Rectal smooth muscle tissue (tissue), 1 donor: ENCODE results near the gene STRN3.
"Not testable (repeated sequence)": the region's sequence is repeated elsewhere in the genome, so short reads cannot be mapped to it uniquely, and the experiment has no call there.

Experiments used
- H3K27ac ChIP-seq: one replicate; pipeline ENCODE4 v1.7.0; 2013; ENCODE audit warnings: low read depth, low read length, inconsistent platforms
- H3K27me3 ChIP-seq: one replicate; pipeline ENCODE4 v1.7.0; 2013; ENCODE audit warnings: low read length; ENCODE audit not compliant: control insufficient read depth, insufficient read depth
- H3K36me3 ChIP-seq: one replicate; pipeline ENCODE4 v1.7.0; 2013; ENCODE audit warnings: low read length; ENCODE audit not compliant: control insufficient read depth, insufficient read depth
- H3K4me1 ChIP-seq: one replicate; pipeline ENCODE4 v1.7.0; 2013; ENCODE audit warnings: low read length; ENCODE audit not compliant: control insufficient read depth, insufficient read depth
- H3K4me3 ChIP-seq: one replicate; pipeline ENCODE4 v1.7.0; 2013; ENCODE audit warnings: low read length
- H3K9ac ChIP-seq: one replicate; pipeline ENCODE4 v1.7.0; 2013; ENCODE audit warnings: low read length

Gene STRN3, protein sequence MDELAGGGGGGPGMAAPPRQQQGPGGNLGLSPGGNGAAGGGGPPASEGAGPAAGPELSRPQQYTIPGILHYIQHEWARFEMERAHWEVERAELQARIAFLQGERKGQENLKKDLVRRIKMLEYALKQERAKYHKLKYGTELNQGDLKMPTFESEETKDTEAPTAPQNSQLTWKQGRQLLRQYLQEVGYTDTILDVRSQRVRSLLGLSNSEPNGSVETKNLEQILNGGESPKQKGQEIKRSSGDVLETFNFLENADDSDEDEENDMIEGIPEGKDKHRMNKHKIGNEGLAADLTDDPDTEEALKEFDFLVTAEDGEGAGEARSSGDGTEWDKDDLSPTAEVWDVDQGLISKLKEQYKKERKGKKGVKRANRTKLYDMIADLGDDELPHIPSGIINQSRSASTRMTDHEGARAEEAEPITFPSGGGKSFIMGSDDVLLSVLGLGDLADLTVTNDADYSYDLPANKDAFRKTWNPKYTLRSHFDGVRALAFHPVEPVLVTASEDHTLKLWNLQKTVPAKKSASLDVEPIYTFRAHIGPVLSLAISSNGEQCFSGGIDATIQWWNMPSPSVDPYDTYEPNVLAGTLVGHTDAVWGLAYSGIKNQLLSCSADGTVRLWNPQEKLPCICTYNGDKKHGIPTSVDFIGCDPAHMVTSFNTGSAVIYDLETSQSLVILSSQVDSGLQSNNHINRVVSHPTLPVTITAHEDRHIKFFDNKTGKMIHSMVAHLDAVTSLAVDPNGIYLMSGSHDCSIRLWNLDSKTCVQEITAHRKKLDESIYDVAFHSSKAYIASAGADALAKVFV

DNA sequence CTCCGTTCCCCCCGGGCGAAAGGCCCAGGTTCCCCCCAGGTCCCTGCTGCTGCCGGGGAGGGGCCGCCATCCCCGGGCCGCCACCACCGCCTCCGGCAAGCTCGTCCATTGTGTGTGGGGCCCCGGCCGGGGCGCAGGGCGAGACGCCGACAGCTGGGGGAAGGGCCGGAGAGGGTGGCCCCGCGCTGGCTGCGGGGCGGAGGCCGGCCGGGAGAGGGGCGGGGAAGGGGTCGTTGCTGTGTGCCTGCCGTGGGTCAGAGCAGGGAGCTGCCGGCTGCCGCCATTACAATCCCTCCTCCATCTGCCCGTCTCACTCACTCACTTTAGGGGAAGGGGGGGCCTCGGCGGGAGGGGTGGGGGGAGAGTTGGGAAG is at the start of gene STRN3:
TSS of gene STRN3 (minus strand) at position 303 of the 373 bp plus-strand sequence. CDS start at position 109, 194 bp downstream.
- Histone ChIP-seq H3K9ac (peak within 1 kb of the TSS; percentile 88), H3K4me1 (peaks cover 7% of the 10 kb centered on the region), H3K27me3 (no peaks in the 10 kb centered on the region), H3K4me3 (peak within 1 kb of the TSS; percentile 73), H3K36me3 (no peaks in the 10 kb centered on the region), H3K27ac (peak within 1 kb of the TSS; percentile 98)

DNA sequence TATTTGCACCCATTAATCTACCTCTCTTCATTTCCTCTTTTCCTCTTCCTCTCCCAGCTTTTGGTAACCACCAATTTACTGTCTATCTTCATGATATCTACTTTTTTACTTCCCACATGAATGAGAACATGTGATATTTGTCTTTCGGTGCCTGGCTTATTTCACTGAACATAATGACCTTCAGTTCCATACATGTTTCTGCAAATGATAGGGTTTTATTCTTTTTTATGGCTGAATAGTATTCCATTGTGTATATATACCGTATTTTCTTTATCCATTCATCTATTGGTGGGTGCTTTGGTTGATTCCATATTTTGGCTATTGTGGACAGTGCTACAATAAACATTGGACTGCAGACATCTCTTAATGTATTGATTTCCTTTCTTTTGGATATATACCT is 49.0 kb upstream of the STRN3 start:
- H3K4me3 ChIP-seq = no peak overlapping the region
- H3K4me1 ChIP-seq = no peaks in the 10 kb centered on the region
- H3K27ac ChIP-seq = no peak overlapping the region
- no peak overlapping the region for H3K9ac ChIP-seq
- H3K27me3 ChIP-seq = no peaks in the 10 kb centered on the region
- no peaks in the 10 kb centered on the region for H3K36me3 ChIP-seq

DNA sequence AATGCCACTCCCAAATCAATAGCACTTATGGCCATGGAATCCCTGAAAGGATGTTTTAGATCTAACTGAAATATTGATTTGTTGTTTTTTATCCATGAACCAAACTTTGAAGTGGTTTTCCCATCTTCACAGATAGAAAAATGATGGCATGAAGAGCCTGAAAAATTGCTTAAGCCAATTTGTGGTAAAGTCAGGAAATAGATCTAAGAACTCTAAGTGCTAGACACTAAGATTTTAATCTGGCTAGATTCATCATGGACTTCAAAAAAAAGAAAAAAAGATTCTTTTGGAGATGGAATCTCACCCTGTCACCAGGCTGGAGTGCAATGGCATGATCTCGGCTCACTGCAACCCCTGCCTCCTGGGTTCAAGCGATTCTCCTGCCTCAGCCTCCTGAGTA is 45.0 kb upstream of the STRN3 start:
- no peak overlapping the region for H3K27ac ChIP-seq
- no peaks in the 10 kb centered on the region for H3K36me3 ChIP-seq
- no peak overlapping the region for H3K9ac ChIP-seq
- H3K27me3 ChIP-seq = no peaks in the 10 kb centered on the region
- no peak overlapping the region for H3K4me3 ChIP-seq
- no peaks in the 10 kb centered on the region for H3K4me1 ChIP-seq

DNA sequence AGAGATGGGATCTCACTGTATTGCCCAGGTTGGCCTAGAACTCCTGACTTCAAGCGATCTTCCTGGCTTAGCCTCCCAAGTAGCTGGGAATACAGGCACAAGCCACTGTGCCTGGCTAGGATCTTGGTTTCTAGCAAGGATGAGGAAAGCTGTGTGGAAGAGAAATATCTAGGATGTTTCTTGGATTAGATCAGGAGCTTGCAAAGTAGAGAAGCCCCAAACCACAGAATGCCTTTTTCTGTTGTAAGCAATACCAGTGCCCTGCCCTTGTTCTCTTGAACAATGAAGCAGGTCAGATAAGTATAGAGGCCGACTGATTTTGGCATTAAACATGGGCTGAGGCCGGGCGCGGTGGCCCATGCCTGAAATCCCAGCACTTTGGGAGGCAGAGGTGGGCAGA is 44.3 kb upstream of the STRN3 start:
- Histone ChIP-seq H3K27me3 (no peaks in the 10 kb centered on the region), H3K9ac (no peak overlapping the region), H3K36me3 (no peaks in the 10 kb centered on the region), H3K4me3 (no peak overlapping the region), H3K4me1 (no peaks in the 10 kb centered on the region), H3K27ac (no peak overlapping the region)

DNA sequence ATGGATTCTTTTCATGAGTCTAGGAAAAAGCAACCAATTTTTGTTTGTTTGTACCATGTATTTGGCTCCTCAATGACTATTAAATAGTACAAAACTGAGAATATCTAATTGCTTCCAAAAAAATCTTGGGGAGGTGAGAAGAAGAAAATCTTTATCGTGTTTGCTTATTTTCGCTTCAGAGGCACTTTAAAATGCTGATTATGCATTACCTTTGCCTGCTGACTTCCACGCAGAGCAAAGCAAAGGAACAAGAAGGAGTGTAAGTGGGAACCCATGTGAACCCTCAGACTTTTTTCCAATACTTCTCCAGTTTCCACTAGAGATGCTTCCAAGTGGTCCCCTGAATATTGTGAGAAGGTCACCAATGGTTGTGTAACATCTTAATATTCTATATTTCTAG is 43.2 kb upstream of the STRN3 start:
- no peak overlapping the region for H3K4me3 ChIP-seq
- no peaks in the 10 kb centered on the region for H3K27me3 ChIP-seq
- no peaks in the 10 kb centered on the region for H3K36me3 ChIP-seq
- H3K27ac ChIP-seq = no peak overlapping the region
- no peaks in the 10 kb centered on the region for H3K4me1 ChIP-seq
- H3K9ac ChIP-seq = no peak overlapping the region

DNA sequence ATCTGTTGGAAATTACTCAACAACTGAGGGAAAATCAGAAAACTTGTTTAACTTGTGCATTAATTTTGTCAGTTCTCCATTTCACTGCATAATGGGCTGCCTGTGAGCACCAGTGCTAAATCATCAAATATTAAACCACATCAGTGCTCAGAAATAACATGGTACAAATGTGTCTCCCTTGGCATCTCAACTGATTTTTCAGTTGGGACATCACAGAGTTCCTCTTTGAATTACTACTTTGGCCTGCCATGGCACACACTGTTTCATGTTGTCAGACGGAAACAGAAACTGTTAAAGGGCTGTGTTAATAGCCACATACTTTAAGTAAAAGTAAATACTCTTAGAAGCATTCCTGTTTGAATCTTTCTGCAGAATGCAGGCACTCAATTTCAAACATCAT is 42.1 kb upstream of the STRN3 start:
- H3K36me3 ChIP-seq = no peaks in the 10 kb centered on the region
- H3K9ac ChIP-seq = no peak overlapping the region
- H3K27ac ChIP-seq = no peak overlapping the region
- no peaks in the 10 kb centered on the region for H3K27me3 ChIP-seq
- H3K4me3 ChIP-seq = no peak overlapping the region
- H3K4me1 ChIP-seq = no peaks in the 10 kb centered on the region

DNA sequence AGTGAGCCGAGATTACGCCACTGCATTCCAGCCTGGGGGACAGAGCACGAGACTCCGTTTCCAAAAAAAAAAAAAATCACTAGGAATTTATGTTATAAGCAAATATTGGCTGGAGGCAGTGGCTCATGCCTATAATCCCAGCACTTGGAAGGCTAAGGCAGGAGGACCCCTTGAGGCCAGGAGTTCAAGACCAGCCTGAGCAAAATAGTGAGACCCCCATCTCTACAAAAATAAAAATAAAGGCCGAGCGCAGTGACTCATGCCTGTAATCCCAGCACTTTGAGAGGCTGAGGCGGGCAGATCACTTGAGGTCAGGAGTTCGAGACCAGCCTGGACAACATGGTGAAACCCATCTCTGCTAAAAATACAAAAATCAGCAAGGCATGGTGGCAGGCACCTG is 36.7 kb upstream of the STRN3 start:
- not testable (repeated sequence) for H3K4me1 ChIP-seq, H3K36me3 ChIP-seq, H3K4me3 ChIP-seq, H3K9ac ChIP-seq, H3K27ac ChIP-seq, H3K27me3 ChIP-seq

DNA sequence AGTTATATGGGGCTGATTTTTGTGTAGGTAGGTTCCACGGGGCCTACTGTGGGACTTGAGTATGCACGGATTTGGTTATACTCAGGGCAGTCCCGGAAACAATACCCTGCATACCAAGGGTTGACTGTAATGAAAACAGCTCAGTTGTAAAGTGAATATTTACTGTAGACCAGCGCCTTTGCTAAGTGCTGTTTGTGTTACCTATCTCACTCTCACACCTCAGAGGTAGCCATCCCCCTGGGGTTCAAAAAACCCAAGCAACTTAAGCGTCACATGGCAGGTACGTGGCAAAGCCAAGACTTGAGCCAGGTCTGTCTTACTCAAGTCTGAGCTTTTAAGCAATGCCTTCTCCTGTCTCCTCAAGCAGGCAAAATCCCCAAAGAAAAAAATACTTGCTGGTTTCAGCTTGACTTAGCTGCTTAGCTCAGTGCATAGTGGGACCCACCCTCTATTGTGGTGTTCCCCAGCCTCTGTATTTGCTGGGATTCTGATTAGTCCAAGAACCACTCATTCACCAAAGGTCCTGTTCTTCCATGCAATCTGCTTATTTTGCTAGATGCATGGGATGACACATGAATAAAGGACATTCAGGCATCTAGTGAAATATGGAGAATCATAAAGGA is 34.2 kb upstream of the STRN3 start:
- no peak overlapping the region for H3K27ac ChIP-seq
- no peak overlapping the region for H3K9ac ChIP-seq
- H3K4me3 ChIP-seq = no peak overlapping the region
- H3K36me3 ChIP-seq = no peaks in the 10 kb centered on the region
- no peaks in the 10 kb centered on the region for H3K4me1 ChIP-seq
- no peaks in the 10 kb centered on the region for H3K27me3 ChIP-seq

DNA sequence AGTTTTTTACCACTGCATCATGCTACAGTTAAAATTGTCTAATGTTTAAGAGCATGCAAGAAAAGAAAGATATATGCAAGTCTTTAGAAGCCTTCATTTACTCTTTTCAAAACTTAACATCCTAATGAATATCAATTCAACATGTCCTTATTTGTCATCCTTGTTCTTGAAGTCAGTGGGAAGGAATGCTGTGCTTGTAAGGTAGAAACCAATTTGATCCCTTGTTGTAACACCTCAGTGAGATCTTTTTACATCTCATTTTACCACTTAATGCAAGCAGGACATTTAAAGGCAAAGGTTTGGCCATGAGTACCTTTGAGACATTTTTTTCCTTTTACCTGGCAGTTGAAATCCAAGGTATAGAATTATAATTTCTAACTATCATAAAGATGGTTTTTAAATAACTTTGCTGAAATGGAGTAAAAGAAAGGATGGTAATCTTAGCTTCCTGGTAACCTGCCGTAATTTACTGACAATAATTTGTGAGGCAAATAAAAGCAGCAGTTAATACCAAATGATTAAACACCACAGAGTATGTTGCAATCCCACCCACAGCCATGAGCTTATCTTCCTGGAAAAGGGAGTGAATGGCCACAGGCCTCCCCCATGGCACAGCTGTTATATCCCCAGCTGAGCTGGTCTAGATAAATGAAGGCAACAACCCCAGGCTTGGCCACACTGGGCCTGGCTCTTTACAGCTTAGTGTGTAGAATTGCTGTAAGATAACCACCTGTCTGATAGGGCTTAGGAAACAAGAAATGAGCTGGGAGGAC is 33.2 kb upstream of the STRN3 start:
- Histone ChIP-seq H3K27ac (no peak overlapping the region), H3K9ac (no peak overlapping the region), H3K36me3 (no peaks in the 10 kb centered on the region)

DNA sequence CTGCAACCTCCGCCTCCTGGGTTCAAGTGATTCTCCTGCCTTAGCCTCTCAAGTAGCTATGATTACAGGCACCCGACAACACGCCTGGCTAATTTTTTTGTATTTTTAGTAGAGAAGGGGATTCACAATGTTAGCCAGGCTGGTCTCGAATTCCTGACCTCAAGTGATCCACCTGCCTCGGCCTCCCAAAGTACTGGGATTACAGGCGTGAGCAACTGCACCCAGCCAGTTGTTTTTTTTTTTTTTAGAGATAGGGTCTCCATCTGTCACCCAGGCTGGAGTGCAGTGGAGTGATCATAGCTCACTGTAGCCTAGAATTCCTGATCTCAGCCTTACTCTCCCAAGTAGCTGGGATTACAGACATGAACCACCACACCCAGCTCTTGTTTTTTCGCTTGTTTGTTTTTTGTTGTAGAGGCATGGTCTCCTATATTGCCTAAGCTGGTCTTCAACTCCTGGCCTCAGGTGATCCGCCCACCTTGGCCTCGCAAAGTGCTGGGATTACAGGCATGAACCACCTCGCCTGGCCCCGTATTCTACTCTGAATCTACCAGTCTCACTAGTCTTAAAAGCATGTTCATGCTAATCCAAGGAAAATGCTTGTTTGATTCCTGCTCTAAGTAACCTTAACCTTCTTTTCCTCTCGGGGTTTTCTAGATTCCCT is 31.7 kb upstream of the STRN3 start:
- H3K4me1 ChIP-seq = no peaks in the 10 kb centered on the region
- H3K4me3 ChIP-seq = no peak overlapping the region
- no peaks in the 10 kb centered on the region for H3K27me3 ChIP-seq
- H3K9ac ChIP-seq = no peak overlapping the region
- no peaks in the 10 kb centered on the region for H3K36me3 ChIP-seq
- no peak overlapping the region for H3K27ac ChIP-seq

More for the DNA sequence above, 33.2 kb upstream of the STRN3 start:
- no peak overlapping the region for H3K4me3 ChIP-seq
- no peaks in the 10 kb centered on the region for H3K4me1 ChIP-seq
- no peaks in the 10 kb centered on the region for H3K27me3 ChIP-seq

DNA sequence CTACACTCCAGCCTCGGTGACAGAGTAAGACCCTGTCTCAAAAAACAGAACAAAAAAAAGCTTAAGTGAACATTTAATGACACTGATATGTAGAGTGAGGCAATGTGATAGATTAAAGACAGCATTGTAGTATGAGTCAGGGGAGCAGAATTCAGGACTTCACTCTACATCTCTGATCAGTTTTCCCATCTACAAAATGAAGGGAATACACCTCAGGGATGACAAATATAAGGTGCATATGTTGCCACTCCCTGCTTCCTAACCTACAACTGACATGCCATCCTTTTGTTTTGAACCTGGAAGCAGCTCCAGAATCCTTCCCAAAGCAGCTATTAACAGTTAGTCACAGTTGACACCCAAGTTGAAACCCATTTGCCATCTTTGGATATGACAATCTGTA is 30.9 kb upstream of the STRN3 start:
- Histone ChIP-seq H3K4me1 (no peaks in the 10 kb centered on the region), H3K36me3 (no peaks in the 10 kb centered on the region), H3K27ac (no peak overlapping the region), H3K4me3 (no peak overlapping the region), H3K9ac (no peak overlapping the region), H3K27me3 (no peaks in the 10 kb centered on the region)
